H1 (cell line): ENCODE measurements around the gene GJD3. TPM values are rescaled to one million over a fixed set of nuclear protein-coding genes. Genes with fewer than 3 reads are reported as not detected.

ENCODE experiments used
- SAP30 ChIP-seq: fragments of 300-600 bp; sonication (generic); IDR thresholded peaks from 2 replicates; pipeline ENCODE4 v1.7.1; 2012; ENCODE audit warnings: low read length, moderate library complexity, mild to moderate bottlenecking, inconsistent platforms; ENCODE audit not compliant: insufficient read depth, insufficient replicate concordance
- polyA plus RNA-seq, 7 experiments: library from polyadenylated mRNA; depleted of rRNA in 3 of 7; stranded (reverse) in 5 of 7; unstranded in 2 of 7; fragments of >200 nt in 5 of 7; fragments of 200-250 nt in 2 of 7; gene quantifications; 1 replicate in 5 of 7; 2 replicates in 1 of 7; 4 replicates in 1 of 7; pipeline versions ENCODE4 v1.2.1 to v1.2.3, GENCODE V29; 2011 to 2013; ENCODE audit warnings: missing spikeins in 2 of 7, mixed read lengths in 2 of 7
- total RNA-seq: library from RNA; stranded (reverse); fragmentation: NEBNext Ultra II Directional; extraction: Animal tissue kit (Norgen Biotek cat#: 25700); gene quantifications from 2 replicates; pipeline ENCODE4 v1.2.1, GENCODE V29; 2021

The GJD3 gene
- total and polyA plus RNA-seq, 2 of the 8 experiments (the other 6 are each of a cell fraction or from before 2014, with no cell fraction given), result 0.53 to 1.9 TPM

- TF ChIP-seq SAP30, result no peak
- TF ChIP-seq, all 59 proteins: peak for 0
Observed at GRCh38 chr17:40325156-40326013, 39.2 kb downstream of the GJD3 start (continued).
